DMS79 treated with DMSO at 0.1 percent for 48 hours (cell line): Measurements from ENCODE around the gene SMG7.

Experiments used
- DNase-seq: peaks from one replicate; lab custom pipeline; 2025; lab: John Stamatoyannopoulos, UW

Gene SMG7

DNA sequence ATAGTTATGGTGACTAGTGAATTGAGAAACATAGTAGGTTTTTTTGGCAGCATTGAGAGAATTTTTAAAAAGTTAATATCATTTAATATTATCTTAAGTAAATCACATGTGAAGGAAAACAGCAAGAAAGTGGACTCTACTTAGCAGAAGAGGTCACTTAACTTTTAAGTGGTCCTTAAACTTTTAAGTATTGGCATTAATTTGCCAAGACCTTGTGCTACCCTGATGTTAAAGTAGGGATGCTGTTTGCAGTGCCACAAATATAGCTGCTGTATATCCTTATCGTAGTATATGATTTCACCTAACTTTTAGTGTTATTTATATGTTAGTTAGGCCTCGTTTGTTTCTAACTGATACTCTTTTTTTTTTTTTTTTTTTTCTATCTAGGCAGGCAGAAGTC is 40.2 kb downstream of the SMG7 start:
- DNase-seq: peak; percentile 9

DNA sequence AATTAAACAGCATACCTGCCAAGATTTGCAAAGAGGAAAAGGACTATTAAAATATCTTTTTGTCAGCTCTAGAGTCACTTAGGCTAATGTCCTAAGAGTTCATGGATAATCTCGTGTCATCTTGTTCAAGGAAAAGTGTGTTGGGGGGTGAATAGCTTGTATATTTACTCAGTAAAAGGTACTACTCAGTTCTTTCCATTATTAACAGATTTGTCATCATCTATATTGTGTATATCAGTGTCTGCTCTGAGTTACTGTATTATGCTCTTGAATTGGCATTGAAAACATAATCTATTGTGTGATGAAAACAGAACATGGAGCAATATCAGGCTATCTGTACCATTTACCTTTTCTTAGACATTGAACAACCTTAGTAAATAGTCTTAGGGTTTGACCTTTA is 41.9 kb downstream of the SMG7 start:
- DNase-seq: no peak

DNA sequence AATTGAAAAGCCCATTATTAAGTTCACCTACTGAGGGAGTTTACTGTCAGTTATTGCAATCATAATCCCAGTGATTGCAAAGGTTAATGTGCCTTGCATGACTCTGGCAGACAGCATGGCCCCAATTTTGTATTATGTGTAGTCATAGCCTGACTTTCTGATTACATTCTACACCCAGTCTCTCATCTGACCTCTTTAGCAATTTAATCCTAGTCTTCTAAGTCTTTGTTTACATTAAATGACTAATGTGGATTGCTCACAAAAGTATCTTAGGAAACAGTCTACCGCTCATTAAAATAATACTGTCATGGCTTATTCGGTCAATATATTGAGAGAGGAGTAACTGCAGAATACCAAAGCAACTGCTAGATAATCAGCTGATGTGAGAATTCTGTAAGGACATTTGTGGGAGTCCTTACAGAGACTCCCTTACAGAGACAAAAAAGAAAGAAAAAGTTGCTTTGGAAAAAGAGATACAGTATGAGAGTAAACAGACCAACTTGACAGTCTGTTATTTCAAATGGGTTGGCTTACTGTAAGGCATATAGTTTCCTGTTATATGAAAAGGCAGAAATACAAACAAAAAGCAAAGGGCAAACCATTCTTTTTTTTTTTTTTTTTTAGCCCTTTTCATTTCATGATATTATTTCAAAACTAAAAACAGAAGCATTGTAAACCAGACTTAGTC is 42.8 kb downstream of the SMG7 start:
- DNase-seq: no peak

DNA sequence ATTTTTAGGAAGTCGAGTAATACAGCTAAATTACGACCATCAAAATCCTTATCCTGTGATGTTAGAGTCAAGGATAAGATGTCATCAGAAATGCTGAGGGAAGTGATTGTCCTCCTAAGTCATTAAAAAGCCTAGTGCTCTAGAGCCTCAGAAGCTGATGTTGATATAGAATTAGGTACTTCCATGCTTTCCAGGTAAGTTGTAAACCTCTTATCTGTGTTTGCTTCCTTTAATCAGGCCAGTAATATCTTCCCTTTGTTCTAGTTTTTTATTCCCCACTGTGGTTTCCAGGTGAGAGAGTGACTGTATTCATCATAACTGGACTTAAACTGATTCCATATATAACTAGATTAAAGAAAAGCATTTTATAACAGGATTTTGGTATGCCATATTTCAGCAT is 44.4 kb downstream of the SMG7 start:
- DNase-seq: no peak

DNA sequence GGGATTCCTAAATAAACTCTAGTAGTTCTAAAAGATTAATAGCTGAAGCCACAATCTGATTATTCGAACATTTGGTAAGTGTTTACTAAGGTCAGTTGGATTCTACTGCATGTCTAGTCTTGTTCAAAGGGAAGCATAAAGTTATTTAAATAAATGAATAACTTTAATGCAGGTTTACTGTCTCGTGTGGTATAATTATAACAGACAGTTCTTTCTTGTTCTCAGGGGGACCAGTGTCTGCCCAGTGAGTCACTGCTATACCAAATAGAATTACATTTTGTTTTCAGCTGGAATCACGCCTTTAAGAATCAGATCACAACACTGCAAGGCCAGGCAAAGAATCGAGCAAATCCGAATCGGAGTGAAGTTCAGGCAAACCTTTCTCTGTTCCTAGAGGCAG is 45.1 kb downstream of the SMG7 start:
- no peak for DNase-seq

DNA sequence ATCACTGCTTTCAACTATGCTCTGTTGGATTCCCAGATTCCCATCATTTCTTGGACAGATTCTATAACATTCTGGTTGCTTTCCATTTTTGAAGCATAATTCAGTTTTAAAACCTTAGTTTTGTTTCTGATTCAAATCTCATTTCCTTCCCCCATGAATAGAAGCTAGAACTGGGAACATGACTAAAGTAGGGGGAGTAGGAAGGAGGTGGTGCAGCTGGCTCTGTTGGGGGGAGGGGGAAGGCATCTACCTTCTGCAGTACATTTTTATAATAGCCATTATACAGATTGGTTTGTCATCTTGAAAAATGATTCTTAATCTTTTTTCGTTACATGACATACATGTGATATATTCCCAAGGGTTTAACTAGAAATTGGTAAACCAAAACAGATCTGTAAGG is 48.1 kb downstream of the SMG7 start:
- no peak for DNase-seq

DNA sequence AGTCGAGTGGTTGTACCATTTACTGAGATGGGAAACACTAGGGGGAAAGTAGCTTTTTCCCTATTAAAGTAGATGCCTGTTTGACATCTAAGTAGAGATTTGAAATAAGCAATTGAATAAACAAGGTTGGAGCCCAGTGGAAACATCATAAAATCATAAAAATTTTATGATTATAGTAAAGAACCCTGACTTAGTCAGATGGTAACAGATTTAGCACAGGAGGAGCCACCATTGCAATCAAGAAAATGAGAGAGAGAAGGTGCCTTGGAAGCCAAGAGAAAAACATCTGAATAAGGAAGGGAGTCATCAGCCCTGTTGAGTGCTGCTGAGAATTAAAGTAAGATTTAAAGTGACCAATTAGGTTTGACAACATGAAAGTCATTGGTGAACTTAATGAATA is 49.8 kb downstream of the SMG7 start:
- no peak for DNase-seq

DNA sequence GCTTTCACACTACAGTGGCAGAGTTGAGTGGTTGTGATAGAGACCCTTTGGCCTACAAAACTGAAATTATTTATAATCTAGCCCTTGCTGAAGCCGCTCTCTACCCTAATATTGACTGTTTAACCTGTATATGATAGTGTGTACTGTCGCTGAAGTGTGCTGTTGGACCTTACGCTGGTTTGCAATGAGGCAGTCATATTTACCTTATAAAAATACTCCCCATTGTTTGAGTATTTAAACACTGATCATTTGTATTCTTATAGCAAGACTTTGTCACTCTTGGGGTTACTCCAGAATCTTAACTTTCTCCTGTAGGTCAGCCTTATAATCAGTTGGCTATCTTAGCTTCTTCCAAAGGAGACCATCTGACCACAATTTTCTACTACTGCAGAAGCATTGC is 56.3 kb downstream of the SMG7 start:
- DNase-seq: no peak

DNA sequence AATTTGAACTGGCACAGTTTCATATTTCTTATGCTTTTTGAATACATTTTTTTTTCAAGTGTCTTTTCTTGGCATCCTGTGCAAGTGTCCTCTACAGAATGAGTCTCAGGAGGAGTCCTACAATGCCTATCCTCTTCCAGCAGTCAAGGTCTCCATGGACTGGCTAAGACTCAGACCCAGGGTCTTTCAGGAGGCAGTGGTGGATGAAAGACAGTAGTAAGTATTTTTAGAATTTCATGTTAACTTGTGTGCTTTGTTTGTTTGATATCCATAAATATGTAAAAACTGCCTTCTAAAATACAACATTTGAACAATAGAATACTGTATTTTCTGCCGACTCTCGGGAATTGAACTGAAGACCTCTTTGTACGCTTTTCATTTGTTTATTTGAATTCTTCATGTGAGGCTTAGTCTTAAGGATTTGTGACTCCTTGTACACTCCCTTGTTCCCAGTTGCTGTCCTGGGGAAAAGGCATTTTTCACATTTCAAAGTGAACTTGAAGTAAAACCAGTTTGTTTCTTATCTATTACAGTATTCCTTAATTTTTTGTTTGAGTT is 61.4 kb downstream of the SMG7 start:
- no peak for DNase-seq

DNA sequence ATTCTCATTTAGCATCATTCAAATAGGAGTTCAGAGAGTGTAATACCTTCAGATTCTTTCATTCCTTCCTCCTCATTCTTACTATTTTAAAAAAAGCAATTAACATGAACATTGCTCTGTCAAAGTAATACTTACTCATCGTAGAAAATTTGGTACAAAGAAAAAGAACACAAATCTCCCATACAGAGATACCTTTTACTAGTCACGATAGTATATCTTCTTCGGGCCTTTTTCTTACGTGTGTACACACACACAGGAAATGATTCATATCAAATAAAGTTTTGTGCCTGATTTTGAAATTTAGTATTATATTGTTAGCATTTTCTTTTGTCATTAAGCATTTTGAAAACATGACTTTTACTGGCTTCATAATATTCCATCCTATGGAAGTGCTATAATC is 65.1 kb downstream of the SMG7 start:
- DNase-seq: no peak

DNA sequence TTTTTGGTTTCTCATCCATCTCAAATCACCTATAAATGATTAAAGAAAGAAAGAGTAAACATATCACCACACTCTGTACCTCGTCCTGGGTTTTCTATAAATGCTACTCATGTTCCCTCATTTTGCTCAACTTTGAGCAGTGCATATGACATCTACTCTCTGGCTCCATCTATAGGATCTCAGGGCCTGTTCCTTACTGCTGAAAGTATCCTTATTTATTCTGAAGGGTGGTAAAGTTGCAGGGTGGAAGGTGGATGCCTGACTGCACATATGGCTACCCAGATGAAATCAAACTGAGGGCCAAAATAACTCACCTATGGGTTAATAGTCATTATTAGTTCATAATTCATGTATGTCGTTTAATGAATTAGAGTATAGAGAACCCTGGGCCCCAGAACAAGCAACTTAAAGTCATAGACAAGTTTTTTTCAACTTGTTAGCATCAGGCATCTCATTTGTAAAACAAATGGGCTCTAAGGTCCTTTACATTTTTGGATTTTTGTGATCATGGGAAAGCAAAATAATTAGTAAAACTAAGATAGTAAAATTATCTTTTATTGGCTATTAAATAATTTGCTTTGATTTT is 71.4 kb downstream of the SMG7 start:
- DNase-seq: peak; percentile 31

DNA sequence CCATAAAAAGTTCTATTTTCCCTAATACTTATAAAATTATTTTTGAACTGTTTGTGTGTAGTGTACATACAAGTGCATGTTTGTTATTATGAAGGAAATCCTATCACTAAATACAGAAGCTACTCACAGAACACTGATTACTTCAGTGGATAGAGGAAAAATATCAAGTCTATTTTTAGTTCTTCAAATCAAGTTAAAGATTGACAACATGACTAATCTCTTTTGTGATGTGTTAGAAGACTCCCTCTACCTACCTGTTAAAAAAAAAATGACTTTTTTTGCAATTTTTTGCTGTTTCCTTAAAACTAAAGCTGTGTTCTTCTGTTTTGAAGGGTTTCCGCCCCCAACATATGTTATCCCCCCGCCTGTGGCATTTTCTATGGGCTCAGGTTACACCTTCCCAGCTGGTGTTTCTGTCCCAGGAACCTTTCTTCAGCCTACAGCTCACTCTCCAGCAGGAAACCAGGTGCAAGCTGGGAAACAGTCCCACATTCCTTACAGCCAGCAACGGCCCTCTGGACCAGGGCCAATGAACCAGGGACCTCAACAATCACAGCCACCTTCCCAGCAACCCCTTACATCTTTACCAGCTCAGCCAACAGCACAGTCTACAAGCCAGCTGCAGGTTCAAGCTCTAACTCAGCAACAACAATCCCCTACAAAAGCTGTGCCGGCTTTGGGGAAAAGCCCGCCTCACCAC is 72.4 kb downstream of the SMG7 start:
- no peak for DNase-seq

DNA sequence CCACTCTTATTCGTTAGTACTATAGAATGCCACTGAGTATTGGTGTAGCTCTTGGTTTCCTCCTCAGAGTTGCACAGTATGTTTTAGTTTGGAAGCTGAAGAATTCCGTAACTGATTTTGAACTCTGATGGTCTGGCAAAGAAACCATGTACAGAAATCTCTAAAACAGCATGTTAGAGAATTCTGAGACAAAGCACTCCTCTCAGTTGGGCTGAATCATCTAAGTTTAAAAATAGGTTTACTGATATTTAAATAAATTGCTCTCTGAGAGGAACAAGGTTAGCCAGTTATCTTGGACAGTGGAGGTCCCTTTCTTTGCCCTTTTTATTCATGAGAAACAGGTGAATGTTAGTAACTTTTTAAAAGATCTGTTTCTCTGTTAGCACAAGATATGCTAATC is 74.1 kb downstream of the SMG7 start:
- no peak for DNase-seq

DNA sequence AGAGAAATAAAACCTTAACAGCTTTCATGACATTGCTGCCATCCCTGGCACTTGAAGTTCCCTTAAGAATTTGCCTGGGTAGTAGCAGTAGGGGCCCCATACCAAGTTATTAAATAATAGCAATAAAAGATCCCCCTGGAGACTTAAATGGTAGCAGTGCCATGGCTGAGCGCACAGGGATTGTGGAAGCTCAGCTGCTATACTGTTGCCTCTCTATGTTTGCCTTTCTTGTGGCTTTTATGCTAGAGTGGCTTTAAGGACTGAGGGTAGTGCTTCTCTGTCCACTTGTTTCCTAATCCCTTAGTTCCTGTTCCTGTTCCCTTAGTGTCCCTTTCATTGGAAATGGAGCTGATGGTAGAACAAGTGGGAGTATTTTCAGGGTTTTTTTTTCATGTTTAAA is 75.8 kb downstream of the SMG7 start:
- peak; percentile 95 for DNase-seq

DNA sequence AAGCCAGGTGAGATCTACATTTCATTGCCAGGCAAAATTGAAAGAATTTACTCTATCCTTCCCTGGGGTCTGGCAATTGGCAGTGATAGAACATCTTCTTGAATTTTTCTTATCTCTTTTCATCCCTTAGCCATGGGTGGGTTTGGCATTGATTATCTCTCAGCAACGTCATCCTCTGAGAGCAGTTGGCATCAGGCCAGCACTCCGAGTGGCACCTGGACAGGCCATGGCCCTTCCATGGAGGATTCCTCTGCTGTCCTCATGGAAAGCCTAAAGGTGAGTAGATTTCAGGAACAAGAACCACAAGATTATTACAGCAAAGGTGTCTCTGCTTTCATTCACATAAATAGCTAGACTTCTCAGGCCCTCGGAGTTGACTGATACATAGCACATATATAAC is 78.6 kb downstream of the SMG7 start:
- DNase-seq: no peak

DNA sequence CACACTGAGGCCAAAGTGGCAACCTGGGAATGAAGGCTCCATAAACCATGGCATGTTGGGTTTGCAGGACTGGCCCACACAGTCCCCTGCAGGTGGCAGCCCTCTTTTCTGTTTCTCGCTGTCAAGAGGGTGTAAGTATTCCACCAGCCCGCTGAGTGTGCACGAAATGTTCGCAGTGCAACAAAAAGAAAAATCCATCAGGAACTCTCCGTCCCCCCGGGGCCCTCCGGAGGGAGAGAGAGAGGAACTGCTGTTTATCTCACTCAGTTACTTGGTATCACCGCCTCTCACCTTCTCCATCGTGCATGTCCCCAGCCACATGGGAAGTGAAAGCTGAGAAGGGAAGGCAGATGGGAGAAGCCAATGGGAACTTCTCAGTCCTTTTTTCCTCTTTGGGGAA is 79.6 kb downstream of the SMG7 start:
- DNase-seq: no peak

DNA sequence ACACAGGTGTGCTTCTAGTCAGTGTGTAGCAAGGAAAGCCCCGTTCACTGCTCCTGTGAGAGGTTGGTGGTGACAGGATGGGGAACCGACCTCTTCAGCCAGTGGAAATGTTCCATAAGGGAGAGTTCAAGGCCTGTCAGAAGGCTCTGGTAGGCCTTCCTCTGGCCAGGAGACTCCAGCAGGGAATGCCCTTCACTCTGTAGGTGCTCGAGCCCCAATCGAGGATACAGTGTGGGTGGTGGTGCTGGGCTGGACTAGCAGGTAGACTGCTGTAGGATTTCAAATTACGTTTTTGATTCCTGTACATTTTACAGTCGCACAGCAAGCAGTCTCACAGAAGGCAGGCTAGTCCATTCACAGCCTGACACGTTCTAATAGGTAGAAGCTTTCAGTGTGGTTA is 80.1 kb downstream of the SMG7 start:
- DNase-seq: no peak

DNA sequence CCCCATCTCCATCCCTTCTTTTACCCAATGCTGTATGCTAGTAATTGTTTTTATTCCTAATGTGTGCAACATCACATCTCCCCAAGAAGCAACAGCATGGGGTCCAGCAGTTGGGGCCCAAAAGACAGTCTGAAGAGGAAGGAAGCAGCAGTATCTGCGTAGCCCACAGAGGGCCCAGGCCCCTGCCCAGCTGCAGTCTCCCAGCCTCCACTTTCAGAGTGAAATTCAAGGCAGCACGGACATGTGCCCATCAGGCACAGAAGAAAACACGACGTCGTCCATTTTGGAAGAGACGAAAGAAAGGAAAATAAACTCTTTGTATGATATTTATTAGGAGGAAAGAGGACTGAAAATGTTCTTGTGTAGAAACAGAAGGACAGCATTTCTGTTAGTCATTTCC is 80.6 kb downstream of the SMG7 start:
- DNase-seq: no peak

DNA sequence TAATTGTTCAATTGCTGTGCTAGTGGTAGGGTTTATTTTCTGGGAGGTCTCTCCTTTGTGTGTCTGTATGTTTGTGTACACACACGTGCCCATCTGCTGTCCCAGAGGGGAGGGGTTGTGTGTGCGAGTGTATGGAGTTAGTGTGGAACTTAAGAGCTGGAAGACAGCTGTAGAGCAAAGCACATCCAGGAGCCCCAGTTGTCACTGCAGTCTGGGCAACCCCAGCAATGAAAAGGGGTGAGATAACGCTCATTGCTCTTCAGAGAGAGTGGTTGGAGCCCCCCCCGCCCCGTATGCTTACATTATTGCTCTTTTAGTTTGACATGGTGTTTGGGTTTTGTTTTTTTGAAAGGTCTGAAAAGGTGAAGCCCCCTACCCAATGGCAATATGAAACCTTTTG is 81.0 kb downstream of the SMG7 start:
- DNase-seq: no peak

DNA sequence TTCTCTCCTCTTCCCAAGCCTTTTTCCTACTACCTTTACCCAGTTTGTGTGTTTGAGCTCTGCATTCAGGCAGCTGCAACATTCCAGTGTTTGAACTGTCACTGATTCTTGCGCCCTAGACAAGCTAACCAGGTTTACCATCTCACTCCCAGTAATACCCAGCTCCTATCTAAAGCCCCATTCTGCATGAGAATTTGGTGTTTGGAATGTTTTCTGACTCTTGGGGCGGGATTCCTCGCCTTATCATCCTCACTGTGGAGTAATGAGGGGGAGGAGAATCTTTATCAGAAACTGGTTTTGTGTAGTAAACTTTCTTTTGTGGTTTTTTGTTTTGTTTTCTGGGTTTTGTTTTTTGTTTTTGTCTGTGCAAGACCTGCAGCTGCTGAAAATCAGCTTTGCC is 81.5 kb downstream of the SMG7 start:
- no peak for DNase-seq

DNA sequence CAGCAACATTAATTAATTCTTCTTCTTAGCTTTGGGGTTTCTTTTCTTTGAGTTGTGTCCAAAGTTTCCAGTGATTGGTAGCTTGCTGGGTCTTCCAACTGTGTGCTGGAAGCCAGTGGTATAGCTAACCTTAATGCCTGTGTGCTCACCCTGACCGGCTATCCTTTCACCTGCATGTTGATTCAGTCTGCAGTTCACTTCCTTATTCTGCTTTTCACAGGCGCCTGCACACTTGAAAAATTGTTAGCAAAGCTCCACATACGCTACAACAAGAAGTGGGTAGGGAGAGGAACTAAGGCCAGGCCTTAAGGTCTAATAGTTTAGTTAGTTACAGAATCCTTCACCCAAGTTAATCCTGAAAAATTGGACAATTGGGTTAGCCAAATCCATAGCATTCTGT is 82.3 kb downstream of the SMG7 start:
- no peak for DNase-seq

DNA sequence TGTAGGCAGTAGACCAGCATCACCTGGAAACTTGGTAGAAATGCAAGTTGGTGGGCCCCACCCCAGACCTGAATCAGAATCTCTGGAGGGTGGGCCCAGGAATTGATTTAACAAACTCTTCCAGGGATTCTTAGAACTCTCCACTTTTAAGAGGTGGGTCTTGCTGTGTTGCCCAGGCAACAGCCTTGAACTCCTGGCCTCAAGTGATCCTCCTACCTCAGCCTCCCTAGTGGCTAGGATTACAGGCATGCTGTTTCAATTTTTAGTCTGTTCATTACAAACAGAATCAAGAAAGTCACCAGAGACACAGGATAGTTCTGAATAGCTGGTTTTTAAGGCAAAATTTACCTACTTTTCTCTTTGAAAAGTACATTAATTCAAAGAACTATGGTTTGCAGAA is 86.8 kb downstream of the SMG7 start:
- DNase-seq: no peak

DNA sequence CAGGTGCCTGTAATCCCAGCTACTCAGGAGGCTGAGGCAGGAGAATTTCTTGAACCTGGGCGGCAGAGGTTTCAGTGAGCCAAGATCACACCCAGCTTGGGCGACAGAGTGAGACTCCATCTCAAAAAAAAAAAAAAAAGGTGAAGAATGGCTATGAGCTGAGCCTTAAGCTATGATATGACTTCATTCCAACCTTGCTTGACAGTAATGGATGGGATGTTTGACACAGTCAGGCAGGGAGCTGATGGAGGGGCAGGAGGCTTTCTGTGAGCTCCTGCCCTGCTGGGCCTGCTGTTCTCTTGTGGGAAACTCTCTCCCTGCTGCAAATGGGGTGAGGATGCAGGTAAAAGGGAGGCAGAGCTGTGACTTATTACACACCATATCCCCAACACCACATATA is 90.4 kb downstream of the SMG7 start:
- no peak for DNase-seq
